Measurements from ENCODE around the gene RPS6KA1.
"Not testable (repeated sequence)": the region's sequence is repeated elsewhere in the genome, so short reads cannot be mapped to it uniquely, and the experiment has no call there.

Gene RPS6KA1

DNA sequence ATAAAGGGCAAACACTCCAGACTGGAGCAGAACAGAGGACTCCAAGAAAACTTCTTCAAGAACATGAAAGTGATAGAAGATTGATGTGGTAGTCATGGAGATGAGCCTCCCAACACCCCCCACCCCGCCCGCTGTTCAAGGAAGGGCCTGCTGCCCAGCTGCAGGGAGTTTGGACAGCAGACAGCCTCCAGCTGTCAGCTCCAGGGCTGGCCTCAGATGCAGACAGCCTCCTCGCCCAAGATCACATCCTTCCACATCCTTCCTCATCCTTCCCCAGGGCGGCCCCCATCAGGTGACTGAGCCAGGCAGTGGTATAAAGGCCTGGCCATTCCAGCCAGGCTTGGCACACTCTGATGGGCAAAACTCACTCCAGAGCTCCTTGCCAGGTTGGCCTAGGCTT, 32.7 kb upstream of the RPS6KA1 start:
- DNase-seq (ENCODE audit: low read depth), result no peak
- no peak overlapping the region for H3K4me3 ChIP-seq (ENCODE audit: control insufficient read depth, low read depth, low read length)
- TF ChIP-seq, protein P1, sequence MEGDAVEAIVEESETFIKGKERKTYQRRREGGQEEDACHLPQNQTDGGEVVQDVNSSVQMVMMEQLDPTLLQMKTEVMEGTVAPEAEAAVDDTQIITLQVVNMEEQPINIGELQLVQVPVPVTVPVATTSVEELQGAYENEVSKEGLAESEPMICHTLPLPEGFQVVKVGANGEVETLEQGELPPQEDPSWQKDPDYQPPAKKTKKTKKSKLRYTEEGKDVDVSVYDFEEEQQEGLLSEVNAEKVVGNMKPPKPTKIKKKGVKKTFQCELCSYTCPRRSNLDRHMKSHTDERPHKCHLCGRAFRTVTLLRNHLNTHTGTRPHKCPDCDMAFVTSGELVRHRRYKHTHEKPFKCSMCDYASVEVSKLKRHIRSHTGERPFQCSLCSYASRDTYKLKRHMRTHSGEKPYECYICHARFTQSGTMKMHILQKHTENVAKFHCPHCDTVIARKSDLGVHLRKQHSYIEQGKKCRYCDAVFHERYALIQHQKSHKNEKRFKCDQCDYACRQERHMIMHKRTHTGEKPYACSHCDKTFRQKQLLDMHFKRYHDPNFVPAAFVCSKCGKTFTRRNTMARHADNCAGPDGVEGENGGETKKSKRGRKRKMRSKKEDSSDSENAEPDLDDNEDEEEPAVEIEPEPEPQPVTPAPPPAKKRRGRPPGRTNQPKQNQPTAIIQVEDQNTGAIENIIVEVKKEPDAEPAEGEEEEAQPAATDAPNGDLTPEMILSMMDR (IDR thresholded peaks at IDR 0.05; ENCODE audit: control insufficient read depth, insufficient read depth, low read depth, low read length, missing control alignments), result no peak

- no peak for DNase-seq (ENCODE audit: low read depth)
- TF ChIP-seq, protein P1 (IDR thresholded peaks at IDR 0.05; ENCODE audit: control insufficient read depth, insufficient read depth, low read depth, low read length, missing control alignments), result no peak
These were observed 30.7 kb upstream of the RPS6KA1 start for GRCh38 chr1:26498894-26499293.

DNA sequence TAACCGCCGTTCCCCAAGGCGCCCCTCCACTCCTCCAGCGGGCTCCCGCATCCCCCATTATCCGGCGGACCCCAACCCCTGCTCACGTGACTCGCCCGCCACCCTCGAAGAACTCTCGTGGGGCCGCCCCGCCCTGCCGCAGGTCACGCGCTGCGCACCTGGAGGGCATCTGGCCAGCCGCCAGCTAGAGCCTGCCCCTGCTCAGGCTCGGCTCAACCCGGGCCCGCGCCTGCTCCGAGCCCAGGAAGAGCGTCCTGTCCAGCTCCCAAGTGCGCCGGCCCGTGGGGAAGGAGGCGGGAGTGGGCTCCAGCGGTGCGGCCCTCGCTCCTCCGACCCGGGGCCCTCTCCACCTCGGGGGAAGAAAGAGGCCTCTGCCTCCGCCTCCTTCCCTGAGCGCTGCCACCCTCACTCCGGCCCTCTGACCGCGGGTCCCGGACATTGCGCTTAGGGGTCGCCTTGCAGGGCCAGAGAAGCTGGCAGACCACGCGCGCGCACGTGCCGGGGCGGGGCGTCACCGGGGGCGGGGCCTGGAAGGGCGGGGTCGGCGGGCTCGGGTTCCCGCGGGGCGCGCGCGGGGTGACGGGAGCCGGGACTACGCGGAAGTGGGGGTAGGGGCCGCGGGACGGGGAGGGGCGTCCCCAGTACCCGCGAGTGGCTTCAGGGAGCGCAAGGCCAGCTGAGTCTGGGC, 28.9 kb upstream of the RPS6KA1 start:
- H3K4me3 ChIP-seq (ENCODE audit: control insufficient read depth, low read depth, low read length), result peak overlapping the region; percentile 73
- DNase-seq (ENCODE audit: low read depth), result no peak
- TF ChIP-seq, protein P1 (IDR thresholded peaks at IDR 0.05; ENCODE audit: control insufficient read depth, insufficient read depth, low read depth, low read length, missing control alignments), result no peak

More at GRCh38 chr1:26498894-26499293, 30.7 kb upstream of the RPS6KA1 start:
- no peak overlapping the region for H3K4me3 ChIP-seq (ENCODE audit: control insufficient read depth, low read depth, low read length)

GRCh38 chr1:26510711-26511110, 18.9 kb upstream of the RPS6KA1 start:
- H3K4me3 ChIP-seq (ENCODE audit: control insufficient read depth, low read depth, low read length); DNase-seq (ENCODE audit: low read depth): not testable (repeated sequence)

DNA sequence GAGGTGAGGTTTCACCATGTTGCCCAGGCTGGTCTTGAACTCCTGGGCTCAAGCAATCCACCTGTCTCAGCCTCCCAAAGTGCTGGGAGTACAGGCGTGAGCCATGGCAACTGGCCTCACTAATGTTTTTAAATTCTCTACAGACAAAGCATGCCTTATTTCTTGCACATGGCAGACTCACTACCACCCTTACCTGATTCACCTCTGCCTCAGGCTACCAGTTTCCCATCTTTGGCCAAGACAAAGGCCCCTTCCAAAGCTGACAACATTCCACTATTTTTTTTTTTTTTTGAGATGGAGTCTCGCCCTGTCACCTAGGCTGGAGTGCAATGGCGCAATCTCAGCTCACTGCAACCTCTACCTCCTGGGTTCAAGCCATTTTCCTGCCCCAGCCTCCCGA, 13.7 kb upstream of the RPS6KA1 start:
- DNase-seq (ENCODE audit: low read depth), result not testable (repeated sequence)

DNA sequence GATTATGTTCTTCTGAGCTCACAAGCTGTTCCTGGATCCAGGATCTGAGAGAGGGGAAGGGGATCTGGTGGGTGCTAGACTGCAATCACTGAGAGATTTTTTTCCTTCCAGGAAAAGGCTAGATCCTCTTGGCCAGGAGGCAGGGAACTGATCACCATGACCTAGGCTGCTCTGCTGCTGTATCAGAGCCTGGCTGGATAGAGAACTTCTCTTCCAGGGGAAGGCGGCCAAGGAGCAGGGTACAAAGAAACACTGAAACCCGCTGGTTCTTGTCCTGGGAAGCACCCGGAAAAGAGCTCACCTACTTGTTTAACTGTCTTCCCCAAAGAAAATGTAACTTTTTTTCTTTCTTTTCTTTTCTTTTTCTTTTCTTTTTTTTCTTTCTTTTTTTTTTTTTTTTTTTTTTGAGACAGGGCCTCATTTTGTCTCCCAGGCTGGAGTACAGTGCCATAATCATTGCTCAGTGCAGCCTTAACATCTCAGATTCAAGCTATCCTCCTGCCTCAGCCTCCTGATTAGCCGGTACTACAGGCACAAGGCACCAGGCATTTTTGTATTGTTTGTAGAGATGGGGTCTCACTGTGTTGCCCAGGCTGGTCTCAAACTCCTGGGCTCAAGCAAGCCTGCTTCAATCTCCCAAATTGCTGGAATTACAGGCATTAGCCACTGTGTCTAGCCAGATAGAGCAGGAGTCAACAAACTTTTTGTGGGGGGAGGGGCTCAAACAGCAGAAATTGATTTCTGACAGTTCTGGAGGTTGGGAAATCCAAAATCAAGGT, 12.4 kb upstream of the RPS6KA1 start:
- DNase-seq (ENCODE audit: low read depth), result no peak
- TF ChIP-seq, protein P1 (IDR thresholded peaks at IDR 0.05; ENCODE audit: control insufficient read depth, insufficient read depth, low read depth, low read length, missing control alignments), result no peak
- H3K4me3 ChIP-seq (ENCODE audit: control insufficient read depth, low read depth, low read length), result no peak overlapping the region

More for the DNA sequence above, 13.7 kb upstream of the RPS6KA1 start:
- not testable (repeated sequence) for H3K4me3 ChIP-seq (ENCODE audit: control insufficient read depth, low read depth, low read length)

- TF ChIP-seq, protein P1 (IDR thresholded peaks at IDR 0.05; ENCODE audit: control insufficient read depth, insufficient read depth, low read depth, low read length, missing control alignments), result no peak
- H3K4me3 ChIP-seq (ENCODE audit: control insufficient read depth, low read depth, low read length), result no peak overlapping the region
- DNase-seq (ENCODE audit: low read depth), result no peak
These were observed 11.9 kb upstream of the RPS6KA1 start for GRCh38 chr1:26517766-26518049.

Data from AG09309 (cell line).